ENCODE results near the gene NOL3.

NOL3 gene

DNA sequence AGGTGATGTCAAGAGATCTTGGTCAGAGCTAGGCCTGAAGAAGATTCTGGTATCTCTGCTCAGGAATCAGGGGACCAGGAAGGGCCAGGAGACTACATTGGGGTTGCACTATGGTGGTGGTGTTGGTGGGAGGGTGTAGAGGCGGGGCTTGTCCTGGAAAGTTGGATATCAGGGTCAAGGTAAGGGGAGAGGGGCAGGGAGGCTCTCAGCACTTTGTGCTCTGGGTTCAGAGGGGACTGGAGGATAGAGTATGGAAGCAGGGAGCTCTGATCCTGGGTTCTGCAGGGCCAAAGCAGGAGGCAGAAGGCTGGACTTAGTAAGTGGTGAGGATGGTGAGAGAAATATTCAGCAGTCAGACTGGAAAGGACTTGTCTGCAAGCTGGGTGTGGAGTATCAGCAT lies 3.0 kb downstream of the NOL3 start:
- no peak for DNase-seq

DNA sequence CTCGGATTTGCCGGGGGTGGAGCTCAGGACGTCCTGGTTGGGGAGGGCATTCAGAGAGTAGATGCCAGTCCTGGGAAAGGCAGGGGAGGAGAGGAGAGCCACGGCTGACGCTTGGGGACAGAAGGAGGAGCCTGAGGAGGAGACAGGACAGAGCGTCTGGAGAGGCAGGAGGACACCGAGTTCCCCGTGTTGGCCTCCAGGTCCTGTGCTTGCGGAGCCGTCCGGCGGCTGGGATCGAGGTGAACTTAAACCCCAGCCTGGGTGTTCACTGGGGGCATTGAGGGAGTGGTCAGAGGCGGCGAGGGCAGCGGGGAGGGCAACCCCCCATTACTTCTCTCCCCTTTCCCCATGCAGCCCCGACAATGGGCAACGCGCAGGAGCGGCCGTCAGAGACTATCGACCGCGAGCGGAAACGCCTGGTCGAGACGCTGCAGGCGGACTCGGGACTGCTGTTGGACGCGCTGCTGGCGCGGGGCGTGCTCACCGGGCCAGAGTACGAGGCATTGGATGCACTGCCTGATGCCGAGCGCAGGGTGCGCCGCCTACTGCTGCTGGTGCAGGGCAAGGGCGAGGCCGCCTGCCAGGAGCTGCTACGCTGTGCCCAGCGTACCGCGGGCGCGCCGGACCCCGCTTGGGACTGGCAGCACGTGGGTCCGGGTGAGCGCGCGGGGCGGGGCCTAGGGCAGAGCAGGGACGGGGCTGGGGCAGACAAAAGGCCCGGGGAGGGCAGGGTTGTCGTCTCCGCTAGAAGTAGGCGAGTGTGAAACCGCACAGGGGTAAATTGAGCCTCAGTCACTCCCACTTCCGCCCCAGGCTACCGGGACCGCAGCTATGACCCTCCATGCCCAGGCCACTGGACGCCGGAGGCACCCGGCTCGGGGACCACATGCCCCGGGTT lies 3.7 kb downstream of the NOL3 start:
- peak; percentile 65 for DNase-seq

GRCh38 chr16:67174706-67175231 lies 4.4 kb downstream of the NOL3 start:
- no peak for DNase-seq

GRCh38 chr16:67176662-67177061 lies 6.3 kb downstream of the NOL3 start:
- no peak for DNase-seq

DNA sequence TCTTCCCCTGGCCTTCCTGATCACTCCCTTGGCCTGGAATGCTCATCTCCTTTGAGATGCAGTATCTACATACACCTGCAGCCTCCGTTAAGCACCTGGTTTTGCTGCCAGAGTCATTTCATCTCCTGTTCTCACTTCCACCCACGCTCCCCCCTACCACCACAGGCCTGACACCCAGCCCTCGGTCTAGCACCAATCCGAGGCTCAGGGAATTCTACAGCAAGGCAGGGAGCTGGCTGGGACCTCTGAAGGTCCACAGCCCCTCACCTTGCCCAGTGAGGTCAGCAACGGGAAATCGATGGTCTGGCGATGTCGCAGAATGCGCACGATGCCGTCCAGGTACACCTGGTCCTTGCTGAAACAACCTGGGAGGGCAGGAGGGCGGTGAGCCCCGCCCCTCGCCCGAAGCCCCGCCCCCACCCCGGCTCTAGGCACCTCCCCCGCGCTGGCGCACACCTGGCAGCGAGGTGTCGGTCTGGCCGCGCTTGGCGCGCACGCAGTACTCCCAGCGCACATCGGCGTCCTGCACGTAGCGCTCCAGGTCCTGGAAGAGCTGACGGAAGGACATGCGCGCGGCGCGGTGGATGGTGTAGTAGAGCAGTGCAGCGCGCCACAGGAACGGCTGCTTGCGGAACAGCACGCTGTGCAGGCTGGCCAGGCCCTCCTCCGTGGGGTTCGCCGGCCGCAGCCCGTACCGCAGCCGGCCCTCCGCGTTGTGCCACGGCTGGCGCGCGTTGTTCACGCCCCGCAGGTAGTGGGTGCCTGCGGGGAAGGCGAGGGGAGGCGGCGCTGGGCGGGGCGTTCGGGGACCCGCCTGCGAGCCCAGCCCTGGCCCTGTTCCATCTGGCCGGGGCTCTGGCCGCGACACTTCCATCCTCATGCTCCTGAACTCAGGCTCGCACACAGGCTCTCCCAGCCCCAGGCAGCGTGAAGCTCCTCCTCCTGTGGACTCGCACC lies 7.7 kb downstream of the NOL3 start:
- peak; percentile 81 for DNase-seq

DNA sequence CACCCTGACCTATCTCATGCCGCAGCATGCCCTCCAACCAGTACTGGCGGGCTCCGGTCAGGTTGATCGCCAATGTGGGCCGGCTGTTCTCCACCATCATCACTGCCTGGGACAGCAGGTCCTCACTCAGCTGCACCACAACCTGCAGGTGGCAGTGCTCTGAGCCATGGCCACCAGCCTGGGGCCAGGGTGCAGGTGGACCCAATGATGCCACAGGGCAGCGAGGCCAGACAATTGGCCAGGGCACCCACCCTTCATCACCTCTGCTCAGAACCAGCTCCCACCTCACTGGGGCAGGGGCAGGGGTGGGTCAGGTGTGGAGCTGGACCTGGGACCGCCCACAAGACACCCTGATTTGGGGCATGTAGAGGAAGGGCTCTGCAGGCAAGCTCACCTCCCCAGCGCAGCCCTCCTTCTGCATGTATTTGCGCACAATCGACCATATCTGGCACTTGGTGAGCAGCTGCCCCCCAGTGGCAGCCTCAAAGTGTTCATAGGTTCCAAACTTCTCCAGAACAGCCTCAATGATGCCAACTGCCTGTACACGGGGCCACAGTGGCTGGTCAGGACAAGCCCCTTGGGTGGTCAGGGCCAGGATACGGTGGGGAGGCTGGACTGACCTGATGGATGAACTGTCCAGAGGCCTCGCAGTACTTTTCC lies 9.2 kb downstream of the NOL3 start:
- DNase-seq: no peak

- no peak for DNase-seq
Measured at GRCh38 chr16:67180166-67180565, 9.8 kb downstream of the NOL3 start.

DNA sequence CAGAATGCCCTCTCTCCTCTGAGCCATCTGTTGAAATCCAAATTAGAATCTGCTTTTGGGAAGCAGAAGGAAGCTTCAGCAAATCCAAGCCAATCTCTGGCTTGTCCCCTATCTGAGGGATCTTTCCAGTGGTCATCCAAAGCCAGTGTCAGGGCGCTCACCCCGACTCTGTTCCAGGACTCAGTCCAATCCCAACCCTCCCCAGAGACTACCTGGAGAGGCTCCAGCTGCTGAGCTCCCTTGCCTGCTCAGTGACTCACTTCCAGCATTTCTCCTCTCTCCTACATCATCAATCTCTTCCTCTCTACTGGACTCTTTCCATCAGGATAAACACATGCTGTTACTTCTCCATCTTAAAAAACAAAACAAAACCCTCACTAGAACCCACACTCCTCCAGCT lies 11.0 kb downstream of the NOL3 start:
- no peak for DNase-seq

DNA sequence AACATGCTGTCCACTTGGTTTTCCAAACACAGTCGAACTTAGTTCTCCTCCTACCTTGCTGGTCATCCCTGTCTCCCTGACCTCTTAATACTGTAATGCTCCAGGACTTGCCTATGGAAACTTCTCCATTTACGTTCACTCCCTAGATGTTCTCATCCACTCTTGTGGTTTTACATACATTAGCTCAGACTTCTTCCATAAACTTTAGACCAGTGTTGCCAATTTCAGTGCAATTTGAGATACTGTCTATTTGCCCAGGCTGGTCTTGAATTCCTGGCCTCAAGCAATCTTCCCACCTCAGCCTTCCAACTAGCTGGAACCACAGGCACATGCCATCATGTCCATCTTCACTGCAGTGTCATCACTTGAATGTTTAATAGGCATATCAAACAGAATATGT lies 11.9 kb downstream of the NOL3 start:
- DNase-seq: no peak

DNA sequence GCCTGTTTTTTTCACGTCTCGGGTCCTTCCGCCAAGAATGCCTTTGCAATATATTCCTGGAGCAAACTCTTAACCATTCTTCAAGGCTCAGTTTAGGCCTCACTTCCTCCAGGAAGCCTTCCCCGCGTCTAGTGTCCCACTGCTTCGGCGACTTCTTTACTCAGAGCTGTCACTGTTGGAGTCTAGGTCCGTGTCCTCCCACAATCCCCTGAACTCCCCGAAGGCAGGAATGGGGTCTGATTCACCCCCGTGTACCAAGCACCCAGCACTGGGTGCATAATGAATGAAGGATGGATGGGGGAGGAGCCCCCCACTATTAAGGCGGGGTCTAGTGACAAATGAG lies 12.9 kb downstream of the NOL3 start:
- no peak for DNase-seq

DNA sequence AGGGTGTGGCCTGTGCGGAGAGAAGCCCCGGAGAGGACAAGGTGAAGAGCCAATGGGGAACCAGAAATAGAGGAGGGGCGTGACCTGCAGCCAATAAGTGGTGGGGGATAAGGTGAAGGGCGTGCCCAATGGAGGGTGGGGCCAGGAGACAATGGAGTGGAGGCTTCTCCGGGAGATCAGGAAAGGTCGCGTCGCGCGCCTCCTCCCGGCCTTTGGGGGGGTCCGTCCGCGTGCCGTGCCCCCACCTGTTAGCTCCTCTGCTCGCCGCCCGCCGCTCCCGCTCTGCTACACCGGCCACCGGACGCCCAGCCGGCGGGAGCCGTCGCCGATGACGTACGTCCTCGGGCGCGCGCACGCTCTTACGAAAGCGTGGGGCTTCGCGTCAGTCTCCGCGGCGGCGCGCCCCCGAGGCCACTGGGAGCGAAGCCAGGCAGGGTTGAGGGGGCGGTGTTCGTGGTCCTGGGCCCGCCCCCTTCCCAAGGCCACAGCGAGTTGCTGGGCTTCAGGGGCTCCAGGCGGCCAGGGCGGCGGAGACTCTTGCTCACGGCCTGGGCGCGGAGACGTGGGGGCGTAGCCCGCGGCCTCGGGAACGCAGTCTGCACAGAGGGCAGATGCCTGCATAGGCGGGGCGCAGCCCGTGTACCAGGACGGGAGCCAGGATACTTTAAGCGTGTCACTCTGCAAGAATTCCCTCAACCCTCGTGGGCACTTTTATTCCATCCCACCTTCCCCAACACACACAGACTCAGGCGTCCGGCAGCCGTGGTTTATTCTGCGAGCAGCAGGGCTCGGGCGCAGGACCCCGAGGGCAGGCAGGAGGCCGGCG lies 13.5 kb downstream of the NOL3 start, which contains the start of gene MATCAP1:
TSS of gene MATCAP1 (minus strand) at position 337 of the 826 bp plus-strand sequence. CDS start 3,353 bp downstream, outside the sequence.
- DNase-seq: peak; percentile 89

DNA sequence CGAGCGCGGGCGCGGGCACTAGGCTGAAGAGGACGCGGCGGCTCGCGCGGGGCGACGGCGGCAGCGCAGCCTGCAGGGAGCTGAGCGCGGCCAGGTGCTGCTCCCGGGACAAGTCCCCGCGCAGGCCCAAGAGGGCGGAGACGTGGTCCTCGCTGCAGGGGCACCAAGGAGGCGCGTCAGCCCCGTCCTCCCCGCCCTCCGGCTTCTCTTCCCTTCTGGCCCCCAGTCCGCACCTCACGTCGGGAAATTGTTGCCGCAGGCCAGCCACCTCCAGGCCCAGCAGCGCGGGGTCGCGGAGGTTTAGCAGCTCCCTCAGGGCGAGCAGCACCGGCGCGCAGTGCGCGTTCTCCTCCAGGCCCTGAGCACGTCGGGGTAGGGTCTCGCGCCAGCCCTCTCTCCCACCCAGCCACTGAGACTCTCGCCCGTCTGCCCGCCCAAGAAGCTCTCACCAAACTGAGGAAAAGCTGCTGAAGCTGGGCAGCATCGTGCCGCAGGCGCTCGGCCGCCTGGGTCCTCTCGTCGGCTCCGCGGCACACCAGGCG lies 14.2 kb downstream of the NOL3 start:
- no peak for DNase-seq

DNA sequence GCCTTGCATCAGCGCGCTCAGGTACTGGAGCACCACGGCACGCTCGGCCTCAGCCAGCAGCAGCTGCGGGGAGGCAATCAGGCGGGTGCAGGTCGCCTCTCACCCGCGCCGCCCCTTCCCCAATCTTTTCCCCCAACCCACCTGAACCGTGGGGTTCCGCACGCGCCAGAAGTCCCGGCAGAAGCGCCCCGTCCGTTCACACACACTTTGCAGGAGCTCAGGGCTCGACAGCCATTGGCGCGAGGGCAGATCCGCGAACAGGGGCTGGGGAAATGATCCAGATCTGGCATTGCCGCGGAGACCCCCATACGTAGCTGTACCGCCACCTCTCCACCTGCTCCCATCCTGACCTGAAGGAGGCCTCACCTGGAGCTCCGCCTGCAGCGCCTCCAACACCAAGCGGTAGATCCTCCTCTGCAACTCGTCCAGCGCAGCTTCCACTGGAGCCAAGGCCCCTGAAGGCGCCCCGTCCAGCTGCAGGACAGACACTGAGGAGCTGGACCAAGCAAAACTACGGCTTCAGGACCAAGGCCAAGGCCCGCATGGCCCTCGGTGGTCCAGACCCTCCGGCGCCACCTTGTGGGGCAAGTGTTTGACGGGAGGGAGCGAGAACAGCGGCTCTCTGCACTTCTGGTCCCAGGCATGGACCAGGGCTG lies 14.8 kb downstream of the NOL3 start:
- peak; percentile 51 for DNase-seq

DNA sequence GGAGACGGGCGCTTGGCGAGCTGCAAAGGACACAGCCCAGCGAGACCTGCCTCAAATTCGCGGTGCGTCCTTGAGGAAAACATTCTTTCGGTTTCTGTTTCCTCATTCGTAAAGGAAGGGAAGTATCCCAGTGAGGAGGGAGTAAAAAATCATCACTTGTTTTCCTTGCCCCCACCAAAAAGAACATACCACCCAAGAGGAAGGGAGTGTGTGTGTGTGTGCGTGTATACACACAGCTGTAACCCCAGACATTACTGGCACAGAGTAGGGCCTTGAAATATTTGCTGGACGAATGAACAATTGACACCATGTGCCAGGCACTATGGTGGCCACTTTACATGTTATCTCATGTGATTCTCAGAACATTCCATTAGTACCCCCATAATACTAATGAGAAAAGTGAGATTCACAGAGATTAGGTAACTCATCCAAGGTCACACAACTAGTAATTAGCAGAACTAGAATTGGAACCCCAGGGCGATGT lies 15.4 kb downstream of the NOL3 start:
- no peak for DNase-seq

GRCh38 chr16:67186550-67186950 lies 16.2 kb downstream of the NOL3 start:
- DNase-seq: no peak

- no peak for DNase-seq
Measured at GRCh38 chr16:67187175-67187890, 17.0 kb downstream of the NOL3 start.

DNA sequence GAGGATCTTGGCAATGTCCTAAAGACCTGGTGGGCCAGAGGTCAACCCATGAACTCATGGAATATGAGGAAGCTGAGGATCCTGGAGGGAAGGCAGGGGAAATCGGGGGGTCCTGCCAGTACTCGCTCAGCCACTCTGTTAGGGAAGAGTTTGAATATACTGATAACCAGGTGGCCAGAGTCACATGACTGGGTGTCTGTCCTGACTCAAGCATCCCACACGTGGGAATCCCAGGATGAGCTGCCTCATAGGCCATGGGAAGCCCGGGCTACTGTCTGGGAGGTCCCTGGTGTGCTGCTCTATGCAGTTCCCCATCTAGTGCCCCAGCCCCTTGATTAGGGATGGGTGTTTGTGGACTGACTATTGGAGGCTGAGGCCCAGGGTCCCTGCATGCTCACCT lies 18.0 kb downstream of the NOL3 start:
- DNase-seq: no peak

DNA sequence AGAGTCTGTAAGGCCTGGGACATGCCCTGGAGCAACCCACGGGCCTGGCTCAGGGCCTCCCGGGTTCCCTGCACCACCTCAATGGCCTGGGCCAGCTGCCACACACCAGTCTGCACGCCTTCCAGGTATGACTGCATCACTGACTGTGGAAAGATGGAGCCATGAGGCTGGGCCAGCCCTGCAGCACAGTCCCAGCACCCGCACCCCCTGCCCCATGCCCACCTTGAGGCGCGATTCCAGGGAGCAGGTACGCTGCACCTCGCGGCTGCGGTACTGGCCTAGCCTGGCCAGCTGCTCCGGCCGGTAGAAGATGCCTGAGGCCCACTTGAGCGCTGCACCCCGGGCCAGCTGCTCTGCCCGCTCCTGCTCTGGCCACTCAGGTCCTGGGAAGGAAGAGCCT lies 18.5 kb downstream of the NOL3 start:
- DNase-seq: no peak

GRCh38 chr16:67190041-67190440 lies 19.7 kb downstream of the NOL3 start, which contains the start of gene EXOC3L1:
TSS of gene EXOC3L1 (minus strand) at chr16:67190136. CDS start at chr16:67189676, 460 bp downstream.
- DNase-seq: no peak

Data from NCI-H2029 (cell line).